OCI-LY7 (cell line): ENCODE results near the gene CACNA2D1. TPM values are rescaled to one million over a fixed set of nuclear protein-coding genes. Genes with fewer than 3 reads are reported as not detected.
"Not testable (repeated sequence)": the region's sequence is repeated elsewhere in the genome, so short reads cannot be mapped to it uniquely, and the experiment has no call there.

Source experiments
- BruUV-seq: library from RNA; stranded (reverse); fragments of 400-500 nt; replicated peaks from 2 replicates; lab custom pipeline; 2021; lab: Mats Ljungman, UMichigan
- CTCF ChIA-PET: fragments of 300-600 bp; sonication (Branson Sonifier 250); formaldehyde crosslinking; loops from one replicate; lab custom pipeline; 2022; ENCODE audit warnings: antibody characterized with exemption; ENCODE audit not compliant: unreplicated experiment; lab: Charles Lee
- POLR2A ChIA-PET: fragments of 300-600 bp; sonication (Branson Sonifier 250); formaldehyde crosslinking; loops from one replicate; lab custom pipeline; 2022; ENCODE audit warnings: antibody characterized with exemption; lab: Charles Lee
- DNase-seq: peaks from one replicate; pipeline ENCODE4 v3.0.0-alpha.2; 2015; ENCODE audit warnings: low spot score
- H2AFZ ChIP-seq: fragments of 200-600 bp; sonication (generic), shearing (Covaris generic); 2 replicates; pipeline ENCODE4 v1.6.1; 2014; ENCODE audit warnings: mild to moderate bottlenecking, antibody characterized with exemption, low read length, moderate library complexity
- H3K27ac ChIP-seq: fragments of 200-600 bp; sonication (generic); 2 replicates; pipeline ENCODE4 v1.5.1; 2014; ENCODE audit warnings: mixed run types, low read depth, mild to moderate bottlenecking, moderate library complexity, low read length, inconsistent platforms; ENCODE audit not compliant: poor library complexity, severe bottlenecking
- H3K36me3 ChIP-seq: fragments of 200-600 bp; sonication (generic); 2 replicates; pipeline ENCODE4 v1.6.1; 2014; ENCODE audit warnings: mild to moderate bottlenecking, antibody characterized with exemption, low read length, moderate library complexity, mixed read lengths; ENCODE audit not compliant: insufficient read depth
- H3K4me1 ChIP-seq: fragments of 200-600 bp; sonication (generic); 2 replicates; pipeline ENCODE4 v1.5.1; 2014; ENCODE audit warnings: mild to moderate bottlenecking, low read length; ENCODE audit not compliant: insufficient read depth, poor library complexity, severe bottlenecking
- H3K4me2 ChIP-seq: fragments of 200-600 bp; sonication (generic); 2 replicates; pipeline ENCODE4 v1.6.1; 2014; ENCODE audit warnings: mild to moderate bottlenecking, low read length
- H3K4me3 ChIP-seq: fragments of 200-600 bp; sonication (generic); 2 replicates; pipeline ENCODE4 v1.5.1; 2014; ENCODE audit warnings: mild to moderate bottlenecking, low read depth, low read length; ENCODE audit not compliant: poor library complexity, severe bottlenecking
- H3K79me2 ChIP-seq: fragments of 200-600 bp; sonication (generic); 2 replicates; pipeline ENCODE4 v1.6.1; 2016; ENCODE audit warnings: low read depth, mild to moderate bottlenecking, low read length, moderate library complexity, mixed read lengths; ENCODE audit not compliant: insufficient read depth
- H3K9me2 ChIP-seq: fragments of 200-600 bp; sonication (generic); 2 replicates; pipeline ENCODE4 v1.6.1; 2016; ENCODE audit warnings: mild to moderate bottlenecking, low read length, mixed read lengths; ENCODE audit not compliant: insufficient read depth
- H3K9me3 ChIP-seq: fragments of 200-600 bp; sonication (generic); 2 replicates; pipeline ENCODE4 v1.6.1; 2014; ENCODE audit warnings: mild to moderate bottlenecking, mixed run types, low read length, mixed read lengths
- H4K20me1 ChIP-seq: fragments of 200-600 bp; sonication (generic); 2 replicates; pipeline ENCODE4 v1.6.1; 2014; ENCODE audit warnings: mild to moderate bottlenecking, antibody characterized with exemption, low read length, moderate library complexity, mixed read lengths; ENCODE audit not compliant: insufficient read depth
- CTCF ChIP-seq: fragments of 200-600 bp; sonication (generic); conservative IDR thresholded peaks from 2 replicates; pipeline ENCODE4 v1.5.1; 2014; ENCODE audit warnings: mild to moderate bottlenecking, antibody characterized with exemption, low read length, moderate library complexity, mixed read lengths
- EZH2phosphoT487 ChIP-seq: fragments of 200-600 bp; sonication (generic); IDR thresholded peaks from 2 replicates; pipeline ENCODE4 v1.6.1; 2018; ENCODE audit warnings: low read depth, borderline replicate concordance, mild to moderate bottlenecking, mixed run types, antibody characterized with exemption, low read length, moderate library complexity, mixed read lengths
- intact Hi-C: fragments of 100-400 bp; cut with micrococcal nuclease; formaldehyde crosslinking; loops from one replicate; pipeline ENCODE4 v1.10.0; 2022; ENCODE audit not compliant: unreplicated experiment
- total RNA-seq, 2 experiments: library from RNA; depleted of rRNA in 1 of 2; stranded (reverse); fragments of >200 nt in 1 of 2; shearing (Covaris generic) in 1 of 2; gene quantifications; 2 replicates each; pipeline ENCODE4 v1.2.3, GENCODE V29; 2014 to 2022

CACNA2D1 gene
- total RNA-seq, 2 experiments from 2014 or later: not detected

DNA sequence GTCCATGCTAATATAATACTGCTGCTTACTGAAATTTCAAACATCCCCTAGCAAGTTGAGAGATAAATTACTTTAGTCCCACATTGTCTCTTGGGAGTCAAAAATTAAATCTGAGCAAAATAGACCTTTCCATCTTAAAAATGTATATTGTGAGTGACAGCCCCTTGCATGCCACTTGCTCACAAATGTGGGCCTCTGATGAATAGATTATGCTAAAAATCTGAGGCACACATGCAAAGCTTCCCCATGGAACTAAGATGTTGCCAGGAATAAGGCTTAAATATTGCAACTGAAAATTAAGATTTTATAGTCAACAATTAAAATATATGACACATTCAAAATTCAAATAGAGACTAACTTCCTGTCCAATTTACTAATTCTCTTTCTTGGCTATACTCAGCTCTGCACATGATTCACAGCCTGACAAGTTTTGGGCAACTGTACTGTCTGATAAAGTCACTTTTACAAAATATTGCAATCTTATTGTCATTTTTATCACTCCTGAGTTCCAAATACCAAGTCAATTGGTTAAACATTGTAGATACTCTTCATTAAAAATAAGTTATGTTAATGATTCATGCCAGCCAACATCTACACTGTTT, 301.2 kb downstream of the CACNA2D1 start:
- H3K36me3 ChIP-seq: no peaks in the 10 kb centered on the region
- H3K9me2 ChIP-seq: no peaks in the 10 kb centered on the region
- no TSS peak for BruUV-seq
- H2AFZ ChIP-seq: no peak overlapping the region
- ChIA-PET CTCF (no interaction called here), POLR2A (interaction anchor here (0.5 kb wide), 1 partner anchor 1256 kb away, joined by 3 read pairs; no protein-coding TSS in a partner anchor)
- no peaks in the 10 kb centered on the region for H3K4me1 ChIP-seq
- H3K9me3 ChIP-seq: no peaks in the 10 kb centered on the region
- no peaks in the 10 kb centered on the region for H3K79me2 ChIP-seq
- H3K27ac ChIP-seq: no peak overlapping the region
- TF ChIP-seq EZH2phosphoT487: no peak
- TF ChIP-seq CTCF: no peak
- no peak for DNase-seq
- no peak overlapping the region for H3K4me3 ChIP-seq
- no peak overlapping the region for H3K4me2 ChIP-seq
- intact Hi-C loops: no loop called here
- no peaks in the 10 kb centered on the region for H4K20me1 ChIP-seq

DNA sequence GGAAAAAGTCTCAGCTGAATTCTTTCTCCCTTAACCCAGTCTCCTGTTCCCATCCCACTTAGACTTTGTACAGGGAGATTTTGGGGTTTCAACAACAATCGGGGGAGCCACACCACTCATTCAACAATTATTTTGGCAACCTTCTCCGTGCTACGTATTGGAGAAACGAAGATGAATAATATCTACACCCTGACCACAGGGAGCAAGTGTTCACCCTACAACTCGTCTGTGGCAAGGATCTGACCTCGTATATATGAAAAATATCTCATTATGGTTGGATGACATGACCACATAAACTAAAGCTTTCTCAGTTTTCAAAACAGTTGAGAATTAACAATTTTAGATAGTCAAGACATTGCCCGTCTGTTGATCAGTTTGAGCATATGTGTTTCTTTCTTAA, 302.1 kb downstream of the CACNA2D1 start:
- Histone ChIP-seq H4K20me1 (no peaks in the 10 kb centered on the region), H3K9me3 (no peaks in the 10 kb centered on the region)
- no TSS peak for BruUV-seq

DNA sequence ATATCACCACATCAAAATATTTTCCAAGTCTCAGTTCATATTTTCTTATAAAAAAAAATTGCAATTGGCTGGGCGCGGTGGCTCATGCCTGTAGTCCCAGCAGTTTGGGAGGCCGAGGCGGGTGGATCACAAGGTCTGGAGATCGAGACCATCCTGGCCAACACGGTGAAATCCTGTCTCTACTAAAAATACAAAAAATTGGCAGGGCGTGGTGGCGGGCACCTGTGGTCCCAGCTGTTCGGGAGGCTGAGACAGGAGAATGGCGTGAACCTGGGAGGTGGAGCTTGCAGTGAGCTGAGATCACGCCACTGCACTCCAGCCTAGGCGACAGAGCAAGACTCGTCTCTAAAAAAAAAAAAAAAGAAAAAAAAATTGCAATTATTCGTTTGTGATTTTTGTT, 303.0 kb downstream of the CACNA2D1 start:
- intact Hi-C loops, H2AFZ ChIP-seq, H3K4me1 ChIP-seq, H3K4me2 ChIP-seq, H4K20me1 ChIP-seq, CTCF ChIA-PET, H3K36me3 ChIP-seq, DNase-seq, H3K79me2 ChIP-seq, H3K4me3 ChIP-seq, H3K9me2 ChIP-seq, BruUV-seq, H3K9me3 ChIP-seq, H3K27ac ChIP-seq: not testable (repeated sequence)
- POLR2A ChIA-PET: interaction anchor here (0.7 kb wide), 2 partner anchors 34 to 1651 kb away, joined by 3 to 7 read pairs; no protein-coding TSS in a partner anchor

More for the DNA sequence above, 302.1 kb downstream of the CACNA2D1 start:
- intact Hi-C loops: no loop called here
- Histone ChIP-seq H3K9me2 (no peaks in the 10 kb centered on the region), H3K4me2 (no peak overlapping the region), H3K27ac (no peak overlapping the region), H2AFZ (no peak overlapping the region), H3K4me1 (no peaks in the 10 kb centered on the region), H3K79me2 (no peaks in the 10 kb centered on the region), H3K36me3 (no peaks in the 10 kb centered on the region), H3K4me3 (no peak overlapping the region)
- ChIA-PET POLR2A (interaction anchor here (0.7 to 0.9 kb wide), 3 partner anchors 11 to 1791 kb away, joined by 3 to 7 read pairs (median 3); no protein-coding TSS in a partner anchor), CTCF (no interaction called here)
- TF ChIP-seq CTCF: no peak
- TF ChIP-seq EZH2phosphoT487: no peak
- DNase-seq: no peak
